ENCODE data around the gene MLX. TPM values are rescaled to one million over a fixed set of nuclear protein-coding genes. Genes with fewer than 3 reads are reported as not detected.

MLX gene
- total RNA-seq, 2 experiments from 2014 or later = 29.2 to 32.1 TPM

GRCh38 chr17:42553866-42554249 is 13.0 kb upstream of the MLX start:
- TF ChIP-seq CTCF (IDR thresholded peaks at IDR 0.05) = no peak
- intact Hi-C loops (cut with DNase I, micrococcal nuclease) = loop anchor here (2.0 kb wide), 2 partner anchors 23 kb away; partner anchors contain the start of gene PSMC3IP (in 1 of the 2)
- H3K27me3 Mint-ChIP-seq = no peaks in the 10 kb centered on the region
- ChIA-PET POLR2A (interaction anchor here (0.6 to 2.6 kb wide), 11 partner anchors 10 to 278 kb away, joined by 3 to 14 read pairs (median 5); partner anchors contain the start of genes MLX, NAGLU, PSMC3IP and RETREG3), CTCF (interaction anchor here (1.0 to 2.0 kb wide), 2 partner anchors 24 to 270 kb away, joined by 3 to 15 read pairs; partner anchors contain the start of genes BECN1 and PSMC3IP)
- peaks cover 36% of the 10 kb centered on the region for H3K4me1 Mint-ChIP-seq (ENCODE audit: low read depth)
- Histone ChIP-seq H3K4me3 (ENCODE audit: low read length) (peak overlapping the region; percentile 84), H3K36me3 (ENCODE audit: insufficient read depth, low read length) (peaks cover 5% of the 10 kb centered on the region), H3K4me1 (ENCODE audit: insufficient read depth, low read length) (peaks cover 31% of the 10 kb centered on the region), H3K27ac (ENCODE audit: low read depth in 1 of 2, low read length in 2 of 2) (peak overlapping the region; percentile 76 to 83), H3K9me3 (ENCODE audit: control insufficient read depth in 1 of 2, insufficient read depth in 1 of 2, low read length in 2 of 2) (no peaks in the 10 kb centered on the region), H3K27me3 (ENCODE audit: control insufficient read depth in 1 of 2, insufficient read depth in 2 of 2, low read length in 2 of 2) (no peaks in the 10 kb centered on the region)
- DNase-seq (peak in 4 of 14 experiments; percentile 11 to 56 (median 40)), ATAC-seq (ENCODE audit: poor library complexity) (peak; percentile 27)
- H3K27ac Mint-ChIP-seq = peak overlapping the region; percentile 90
- H3K9me3 Mint-ChIP-seq = no peaks in the 10 kb centered on the region
- H3K4me3 Mint-ChIP-seq = peak overlapping the region; percentile 93
- H3K36me3 Mint-ChIP-seq (ENCODE audit: low read depth) = no peaks in the 10 kb centered on the region

GRCh38 chr17:42554250-42555121 is 12.4 kb upstream of the MLX start:
- H3K36me3 ChIP-seq (ENCODE audit: insufficient read depth, low read length) = peaks cover 5% of the 10 kb centered on the region
- intact Hi-C loops (cut with DNase I, micrococcal nuclease) = loop anchor here (2.0 kb wide), 2 partner anchors 22 to 24 kb away; partner anchors contain the start of gene PSMC3IP (in 1 of the 2)
- CTCF ChIA-PET = interaction anchor here (1.0 to 2.0 kb wide), 2 partner anchors 24 to 270 kb away, joined by 3 to 15 read pairs; partner anchors contain the start of genes BECN1 and PSMC3IP
- H3K4me1 ChIP-seq (ENCODE audit: insufficient read depth, low read length) = peaks cover 26% of the 10 kb centered on the region
- ATAC-seq (ENCODE audit: poor library complexity) (peak; percentile 87), DNase-seq (peak; percentile 40 to 89 (median 69))
- peak overlapping the region; percentile 83 to 87 for H3K27ac ChIP-seq (ENCODE audit: low read depth in 1 of 2, low read length in 2 of 2)
- H3K27me3 ChIP-seq (ENCODE audit: control insufficient read depth in 1 of 2, insufficient read depth in 2 of 2, low read length in 2 of 2) = no peaks in the 10 kb centered on the region
- peak overlapping the region; percentile 93 for H3K4me3 Mint-ChIP-seq
- H3K9me3 ChIP-seq (ENCODE audit: control insufficient read depth in 1 of 2, insufficient read depth in 1 of 2, low read length in 2 of 2) = no peaks in the 10 kb centered on the region
- peak overlapping the region; percentile 84 for H3K4me3 ChIP-seq (ENCODE audit: low read length)
- H3K27ac Mint-ChIP-seq = peak overlapping the region; percentile 90
- no peaks in the 10 kb centered on the region for H3K9me3 Mint-ChIP-seq
- peaks cover 31% of the 10 kb centered on the region for H3K4me1 Mint-ChIP-seq (ENCODE audit: low read depth)
- no peaks in the 10 kb centered on the region for H3K27me3 Mint-ChIP-seq
- POLR2A ChIA-PET = interaction anchor here (0.6 to 2.6 kb wide), 10 partner anchors 9 to 279 kb away, joined by 3 to 14 read pairs (median 6); partner anchors contain the start of genes MLX, NAGLU, PSMC3IP and RETREG3
- H3K36me3 Mint-ChIP-seq (ENCODE audit: low read depth) = no peaks in the 10 kb centered on the region
- TF ChIP-seq CTCF (IDR thresholded peaks at IDR 0.05) = no peak

- intact Hi-C loops (cut with DNase I, micrococcal nuclease) = loop anchor here (2.0 kb wide), 2 partner anchors 22 to 24 kb away; partner anchors contain the start of gene PSMC3IP (in 1 of the 2)
- POLR2A ChIA-PET = interaction anchor here (1.3 to 2.6 kb wide), 6 partner anchors 8 to 167 kb away, joined by 4 to 14 read pairs (median 10); partner anchors contain the start of genes MLX, NAGLU, PSMC3IP and RETREG3
These were observed 11.7 kb upstream of the MLX start for GRCh38 chr17:42555122-42555622.

More at GRCh38 chr17:42555122-42555622, 11.7 kb upstream of the MLX start:
- peak overlapping the region; percentile 93 for H3K4me3 Mint-ChIP-seq
- peak overlapping the region; percentile 90 for H3K27ac Mint-ChIP-seq
- CTCF ChIA-PET = interaction anchor here (2.0 kb wide), 1 partner anchor 23 kb away, joined by 15 read pairs; the partner anchor contains the start of gene PSMC3IP
- ATAC-seq (ENCODE audit: poor library complexity) = peak; percentile 7
- Histone ChIP-seq H3K4me3 (ENCODE audit: low read length) (peak overlapping the region; percentile 84), H3K27me3 (ENCODE audit: control insufficient read depth in 1 of 2, insufficient read depth in 2 of 2, low read length in 2 of 2) (no peaks in the 10 kb centered on the region), H3K36me3 (ENCODE audit: insufficient read depth, low read length) (peaks cover 5% of the 10 kb centered on the region), H3K27ac (ENCODE audit: low read depth in 1 of 2, low read length in 2 of 2) (peak overlapping the region; percentile 83 to 87), H3K9me3 (ENCODE audit: control insufficient read depth in 1 of 2, insufficient read depth in 1 of 2, low read length in 2 of 2) (no peaks in the 10 kb centered on the region), H3K4me1 (ENCODE audit: insufficient read depth, low read length) (peaks cover 26% of the 10 kb centered on the region)
- no peaks in the 10 kb centered on the region for H3K27me3 Mint-ChIP-seq
- H3K36me3 Mint-ChIP-seq (ENCODE audit: low read depth) = no peaks in the 10 kb centered on the region
- TF ChIP-seq CTCF (IDR thresholded peaks at IDR 0.05) = no peak
- H3K9me3 Mint-ChIP-seq = no peaks in the 10 kb centered on the region
- DNase-seq = no peak
- H3K4me1 Mint-ChIP-seq (ENCODE audit: low read depth) = peaks cover 31% of the 10 kb centered on the region
